ENCODE data around the gene TTC34.

- TF ChIP-seq, protein P1, sequence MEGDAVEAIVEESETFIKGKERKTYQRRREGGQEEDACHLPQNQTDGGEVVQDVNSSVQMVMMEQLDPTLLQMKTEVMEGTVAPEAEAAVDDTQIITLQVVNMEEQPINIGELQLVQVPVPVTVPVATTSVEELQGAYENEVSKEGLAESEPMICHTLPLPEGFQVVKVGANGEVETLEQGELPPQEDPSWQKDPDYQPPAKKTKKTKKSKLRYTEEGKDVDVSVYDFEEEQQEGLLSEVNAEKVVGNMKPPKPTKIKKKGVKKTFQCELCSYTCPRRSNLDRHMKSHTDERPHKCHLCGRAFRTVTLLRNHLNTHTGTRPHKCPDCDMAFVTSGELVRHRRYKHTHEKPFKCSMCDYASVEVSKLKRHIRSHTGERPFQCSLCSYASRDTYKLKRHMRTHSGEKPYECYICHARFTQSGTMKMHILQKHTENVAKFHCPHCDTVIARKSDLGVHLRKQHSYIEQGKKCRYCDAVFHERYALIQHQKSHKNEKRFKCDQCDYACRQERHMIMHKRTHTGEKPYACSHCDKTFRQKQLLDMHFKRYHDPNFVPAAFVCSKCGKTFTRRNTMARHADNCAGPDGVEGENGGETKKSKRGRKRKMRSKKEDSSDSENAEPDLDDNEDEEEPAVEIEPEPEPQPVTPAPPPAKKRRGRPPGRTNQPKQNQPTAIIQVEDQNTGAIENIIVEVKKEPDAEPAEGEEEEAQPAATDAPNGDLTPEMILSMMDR (IDR thresholded peaks at IDR 0.05), result no peak
- TF ChIP-seq POLR2A (IDR thresholded peaks at IDR 0.05), result no peak
These were observed 213.5 kb downstream of the TTC34 start for GRCh38 chr1:2587860-2588571.
